OCI-LY3 (cell line): ENCODE results near the gene SEL1L2.

ENCODE experiments used
- H2AFZ ChIP-seq: fragments of 200-600, 300-600 bp; shearing (Covaris generic); 2 replicates; pipeline ENCODE4 v1.6.0; 2014; ENCODE audit warnings: antibody characterized with exemption, low read depth, low read length
- H3K27ac ChIP-seq: fragments of 200-600, 300-600 bp; sonication (generic); 2 replicates; pipeline ENCODE4 v1.5.1; 2014; ENCODE audit warnings: mild to moderate bottlenecking, low read length, moderate library complexity, mixed read lengths
- H3K27me3 ChIP-seq: fragments of 200-600, 300-600 bp; sonication (generic); 2 replicates; pipeline ENCODE4 v1.6.1; 2014; ENCODE audit warnings: low read depth, low read length, mixed read lengths
- H3K36me3 ChIP-seq: fragments of 200-600, 300-600 bp; sonication (generic); replicated peaks from 2 replicates; pipeline ENCODE3; 2014; ENCODE audit warnings: low read depth, low read length, mixed read lengths
- H3K4me1 ChIP-seq: fragments of 300-600, 200-600 bp; sonication (generic); 2 replicates; pipeline ENCODE4 v1.6.1; 2014; ENCODE audit warnings: low read length, mixed read lengths
- H3K4me2 ChIP-seq: fragments of 200-600, 300-600 bp; sonication (generic); 2 replicates; pipeline ENCODE4 v1.6.1; 2014; ENCODE audit warnings: low read length, mixed read lengths
- H3K4me3 ChIP-seq: fragments of 300-600, 200-600 bp; sonication (generic); 2 replicates; pipeline ENCODE4 v1.5.1; 2014; ENCODE audit warnings: antibody characterized with exemption, mild to moderate bottlenecking, low read length, moderate library complexity
- H3K79me2 ChIP-seq: fragments of 300-600, 200-600 bp; shearing (Covaris generic); 2 replicates; pipeline ENCODE4 v1.6.1; 2014; ENCODE audit warnings: mild to moderate bottlenecking, low read length, mixed read lengths
- H3K9ac ChIP-seq: fragments of 300-600, 200-600 bp; shearing (Covaris generic); 2 replicates; pipeline ENCODE4 v1.6.0; 2014; ENCODE audit warnings: mild to moderate bottlenecking, low read length, moderate library complexity
- H3K9me3 ChIP-seq: fragments of 200-600, 300-600 bp; shearing (Covaris generic); 2 replicates; pipeline ENCODE4 v1.6.1; 2014; ENCODE audit warnings: low read length, mixed read lengths; ENCODE audit not compliant: insufficient read depth
- H4K20me1 ChIP-seq: fragments of 200-600, 300-600 bp; sonication (generic); 2 replicates; pipeline ENCODE4 v1.6.1; 2016; ENCODE audit warnings: low read length, mixed read lengths; ENCODE audit not compliant: insufficient read depth
- CTCF ChIP-seq: fragments of 200-600, 300-600 bp; sonication (generic); IDR thresholded peaks from 2 replicates; pipeline ENCODE4 v1.5.1; 2014; ENCODE audit warnings: antibody characterized with exemption, low read length, low read depth
- EZH2phosphoT487 ChIP-seq: fragments of 200-600 bp; shearing (Covaris generic); IDR thresholded peaks from 2 replicates; pipeline ENCODE4 v1.6.1; 2018; ENCODE audit warnings: antibody characterized with exemption, mixed run types, low read depth

SEL1L2 gene

GRCh38 chr20:13934992-13935894, 55.2 kb downstream of the SEL1L2 start:
- no peak for TF ChIP-seq CTCF
- TF ChIP-seq EZH2phosphoT487, result no peak
- no peak overlapping the region for H3K27ac ChIP-seq
- no peaks in the 10 kb centered on the region for H3K4me1 ChIP-seq
- H2AFZ ChIP-seq, result no peak overlapping the region
- no peak overlapping the region for H3K4me2 ChIP-seq
- no peaks in the 10 kb centered on the region for H3K9me3 ChIP-seq
- no peaks in the 10 kb centered on the region for H4K20me1 ChIP-seq
- no peak overlapping the region for H3K9ac ChIP-seq
- no peaks in the 10 kb centered on the region for H3K79me2 ChIP-seq
- no peak overlapping the region for H3K4me3 ChIP-seq
- H3K27me3 ChIP-seq, result peaks cover 20% of the 10 kb centered on the region
- H3K36me3 ChIP-seq, result no peaks in the 10 kb centered on the region

- Histone ChIP-seq H3K27ac (no peak overlapping the region), H3K27me3 (peaks cover 10% of the 10 kb centered on the region; the same call in 1 of the 2 replicates), H3K4me2 (no peak overlapping the region), H4K20me1 (no peaks in the 10 kb centered on the region), H2AFZ (no peak overlapping the region), H3K4me3 (no peak overlapping the region), H3K9me3 (no peaks in the 10 kb centered on the region), H3K79me2 (no peaks in the 10 kb centered on the region), H3K4me1 (no peaks in the 10 kb centered on the region), H3K9ac (no peak overlapping the region), H3K36me3 (no peaks in the 10 kb centered on the region)
- no peak for TF ChIP-seq CTCF
- TF ChIP-seq EZH2phosphoT487, result no peak
These were observed 60.1 kb downstream of the SEL1L2 start for GRCh38 chr20:13930281-13930680.

GRCh38 chr20:13929836-13930235, 60.6 kb downstream of the SEL1L2 start:
- Histone ChIP-seq H3K4me3 (no peak overlapping the region), H3K36me3 (no peaks in the 10 kb centered on the region), H3K27ac (no peak overlapping the region), H3K27me3 (peaks cover 7% of the 10 kb centered on the region; the same call in 1 of the 2 replicates), H3K4me2 (no peak overlapping the region), H3K4me1 (no peaks in the 10 kb centered on the region), H3K9me3 (no peaks in the 10 kb centered on the region), H3K9ac (no peak overlapping the region), H2AFZ (no peak overlapping the region), H3K79me2 (no peaks in the 10 kb centered on the region), H4K20me1 (no peaks in the 10 kb centered on the region)
- TF ChIP-seq CTCF, result no peak
- TF ChIP-seq EZH2phosphoT487, result no peak

GRCh38 chr20:13928901-13929300, 61.5 kb downstream of the SEL1L2 start:
- no peak overlapping the region for H2AFZ ChIP-seq
- H3K4me1 ChIP-seq, result no peaks in the 10 kb centered on the region

More at GRCh38 chr20:13928901-13929300, 61.5 kb downstream of the SEL1L2 start:
- Histone ChIP-seq H4K20me1 (no peaks in the 10 kb centered on the region), H3K4me3 (no peak overlapping the region), H3K9me3 (no peaks in the 10 kb centered on the region), H3K9ac (no peak overlapping the region), H3K79me2 (no peaks in the 10 kb centered on the region), H3K4me2 (no peak overlapping the region), H3K27me3 (peaks cover 7% of the 10 kb centered on the region; the same call in 1 of the 2 replicates), H3K36me3 (no peaks in the 10 kb centered on the region), H3K27ac (no peak overlapping the region)
- no peak for TF ChIP-seq CTCF
- no peak for TF ChIP-seq EZH2phosphoT487
